22Rv1 (cell line): ENCODE results near the gene PROZ.

Experiments used
- H3K27ac ChIP-seq: fragments of 450-650 bp; 2 replicates; pipeline ENCODE4 v1.5.1; 2017
- ZFX ChIP-seq: fragments of 450-650 bp; IDR thresholded peaks from 2 replicates; pipeline ENCODE4 v1.6.1; 2017; ENCODE audit warnings: antibody characterized with exemption, borderline replicate concordance
- TF ChIP-seq, protein P1 (sequence below): fragments of 450-650 bp; IDR thresholded peaks from 2 replicates; pipeline ENCODE4 v1.5.1; 2017; ENCODE audit warnings: mild to moderate bottlenecking

Gene PROZ

GRCh38 chr13:113126265-113127150 lies 31.9 kb upstream of the PROZ start:
- TF ChIP-seq, protein P1, sequence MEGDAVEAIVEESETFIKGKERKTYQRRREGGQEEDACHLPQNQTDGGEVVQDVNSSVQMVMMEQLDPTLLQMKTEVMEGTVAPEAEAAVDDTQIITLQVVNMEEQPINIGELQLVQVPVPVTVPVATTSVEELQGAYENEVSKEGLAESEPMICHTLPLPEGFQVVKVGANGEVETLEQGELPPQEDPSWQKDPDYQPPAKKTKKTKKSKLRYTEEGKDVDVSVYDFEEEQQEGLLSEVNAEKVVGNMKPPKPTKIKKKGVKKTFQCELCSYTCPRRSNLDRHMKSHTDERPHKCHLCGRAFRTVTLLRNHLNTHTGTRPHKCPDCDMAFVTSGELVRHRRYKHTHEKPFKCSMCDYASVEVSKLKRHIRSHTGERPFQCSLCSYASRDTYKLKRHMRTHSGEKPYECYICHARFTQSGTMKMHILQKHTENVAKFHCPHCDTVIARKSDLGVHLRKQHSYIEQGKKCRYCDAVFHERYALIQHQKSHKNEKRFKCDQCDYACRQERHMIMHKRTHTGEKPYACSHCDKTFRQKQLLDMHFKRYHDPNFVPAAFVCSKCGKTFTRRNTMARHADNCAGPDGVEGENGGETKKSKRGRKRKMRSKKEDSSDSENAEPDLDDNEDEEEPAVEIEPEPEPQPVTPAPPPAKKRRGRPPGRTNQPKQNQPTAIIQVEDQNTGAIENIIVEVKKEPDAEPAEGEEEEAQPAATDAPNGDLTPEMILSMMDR: no peak
- no peak for TF ChIP-seq ZFX
- no peak overlapping the region for H3K27ac ChIP-seq

GRCh38 chr13:113129480-113129879 lies 29.0 kb upstream of the PROZ start:
- TF ChIP-seq, protein P1: no peak
- TF ChIP-seq ZFX: no peak
- no peak overlapping the region for H3K27ac ChIP-seq

- TF ChIP-seq, protein P1: no peak
- no peak for TF ChIP-seq ZFX
- H3K27ac ChIP-seq: no peak overlapping the region
Measured at GRCh38 chr13:113129921-113130750, 28.3 kb upstream of the PROZ start.

GRCh38 chr13:113135281-113135760 lies 23.1 kb upstream of the PROZ start:
- no peak for TF ChIP-seq ZFX
- TF ChIP-seq, protein P1: no peak
- no peak overlapping the region for H3K27ac ChIP-seq

- TF ChIP-seq, protein P1: no peak
- TF ChIP-seq ZFX: no peak
- H3K27ac ChIP-seq: no peak overlapping the region
Measured at GRCh38 chr13:113137691-113138298, 20.7 kb upstream of the PROZ start.

- no peak overlapping the region for H3K27ac ChIP-seq
- TF ChIP-seq, protein P1: no peak
- no peak for TF ChIP-seq ZFX
Measured at GRCh38 chr13:113138792-113139551, 19.5 kb upstream of the PROZ start.
